GM13976 (cell line): ENCODE data around the gene EGF.

Experiments
- DNase-seq: peaks from one replicate; pipeline ENCODE4 v3.0.0; 2012; ENCODE audit warnings: low spot score
- in situ Hi-C: fragments of 300-500 bp; cut with MboI; formaldehyde crosslinking; loops from one replicate; pipeline ENCODE4 v1.12.0; 2022; ENCODE audit warnings: low sequenced_read_pairs, mixed read lengths, inconsistent platforms; ENCODE audit not compliant: unreplicated experiment
- TF ChIP-seq, protein P1 (sequence below): IDR thresholded peaks from 2 replicates; pipeline ENCODE4 v1.5.1; 2012; ENCODE audit warnings: borderline replicate concordance, mild to moderate bottlenecking; ENCODE audit not compliant: insufficient read depth; ENCODE audit errors: extremely low read depth, missing control alignments, control extremely low read depth

Gene EGF

DNA sequence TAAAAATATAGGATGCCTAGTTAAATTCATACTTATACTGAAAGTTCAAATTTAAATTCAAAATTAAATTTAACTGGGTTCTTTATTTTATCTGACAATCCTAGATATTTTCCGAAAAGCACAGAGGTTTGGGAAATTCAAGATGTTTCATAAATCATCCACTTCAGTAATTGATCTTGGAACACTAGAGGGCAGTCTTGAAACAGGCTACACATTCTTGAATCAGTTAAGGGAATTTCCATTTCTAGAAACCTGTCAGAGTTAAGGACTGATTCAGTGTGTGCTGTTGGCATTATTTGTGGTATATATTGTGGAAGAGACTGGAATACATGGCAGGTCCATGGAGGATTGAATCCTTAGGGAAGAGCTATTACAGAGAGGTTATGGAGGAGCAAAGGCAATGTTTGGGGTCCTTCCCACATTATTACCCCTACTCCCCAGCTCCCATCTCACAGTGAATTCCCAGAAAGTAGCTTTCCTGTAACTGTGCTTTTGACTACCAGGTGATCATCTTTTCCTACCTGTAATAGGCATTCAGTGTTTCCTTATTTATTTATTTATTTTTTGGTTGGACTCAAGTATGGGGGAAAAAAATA is 92.9 kb downstream of the EGF start:
- in situ Hi-C loops, result loop anchor here (25.0 kb wide), 1 partner anchor 307 kb away; no protein-coding TSS in a partner anchor
- TF ChIP-seq, protein P1, sequence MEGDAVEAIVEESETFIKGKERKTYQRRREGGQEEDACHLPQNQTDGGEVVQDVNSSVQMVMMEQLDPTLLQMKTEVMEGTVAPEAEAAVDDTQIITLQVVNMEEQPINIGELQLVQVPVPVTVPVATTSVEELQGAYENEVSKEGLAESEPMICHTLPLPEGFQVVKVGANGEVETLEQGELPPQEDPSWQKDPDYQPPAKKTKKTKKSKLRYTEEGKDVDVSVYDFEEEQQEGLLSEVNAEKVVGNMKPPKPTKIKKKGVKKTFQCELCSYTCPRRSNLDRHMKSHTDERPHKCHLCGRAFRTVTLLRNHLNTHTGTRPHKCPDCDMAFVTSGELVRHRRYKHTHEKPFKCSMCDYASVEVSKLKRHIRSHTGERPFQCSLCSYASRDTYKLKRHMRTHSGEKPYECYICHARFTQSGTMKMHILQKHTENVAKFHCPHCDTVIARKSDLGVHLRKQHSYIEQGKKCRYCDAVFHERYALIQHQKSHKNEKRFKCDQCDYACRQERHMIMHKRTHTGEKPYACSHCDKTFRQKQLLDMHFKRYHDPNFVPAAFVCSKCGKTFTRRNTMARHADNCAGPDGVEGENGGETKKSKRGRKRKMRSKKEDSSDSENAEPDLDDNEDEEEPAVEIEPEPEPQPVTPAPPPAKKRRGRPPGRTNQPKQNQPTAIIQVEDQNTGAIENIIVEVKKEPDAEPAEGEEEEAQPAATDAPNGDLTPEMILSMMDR, result peak; percentile 68
- DNase-seq, result peak; percentile 65

DNA sequence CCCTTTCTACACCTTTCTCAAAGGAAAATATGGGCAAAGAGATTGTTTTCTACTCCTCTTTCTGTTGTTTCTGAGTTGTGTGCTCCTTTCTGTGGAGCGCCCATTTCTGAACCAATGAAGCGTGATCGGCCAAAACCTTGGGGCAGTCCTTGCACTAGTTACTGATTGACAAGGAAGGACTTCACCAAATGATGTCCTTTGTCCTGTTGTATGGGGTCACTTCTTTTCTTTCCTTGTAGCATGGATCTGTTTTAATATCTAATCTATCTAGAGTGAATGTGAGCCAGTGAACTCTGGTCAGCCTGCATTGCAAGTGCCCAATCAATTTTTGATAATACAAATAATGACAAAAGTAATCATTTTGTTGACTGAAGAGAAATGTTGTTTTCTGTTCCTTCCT is 94.5 kb downstream of the EGF start:
- TF ChIP-seq, protein P1, result no peak
- no peak for DNase-seq
- in situ Hi-C loops, result loop anchor here (25.0 kb wide), 1 partner anchor 305 kb away; no protein-coding TSS in a partner anchor

DNA sequence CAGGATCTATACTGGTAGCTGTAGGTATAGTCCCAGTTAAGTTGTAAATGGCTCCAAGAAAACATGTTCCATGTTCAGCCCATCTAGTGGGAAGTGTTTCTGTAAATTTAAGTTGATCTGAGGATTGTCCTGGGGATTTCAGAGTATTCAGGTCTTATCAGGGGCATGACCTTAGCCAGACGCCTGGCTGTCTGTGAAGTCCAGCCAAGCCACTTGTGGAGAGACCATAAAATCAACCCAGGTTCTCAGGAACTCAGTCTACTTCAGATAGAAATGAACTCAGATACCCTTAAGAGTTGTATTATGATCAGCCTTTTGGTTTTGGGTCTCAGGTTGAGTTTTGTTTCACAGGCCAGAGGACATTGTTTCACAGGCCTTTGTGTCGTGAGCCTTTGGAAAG is 95.9 kb downstream of the EGF start:
- TF ChIP-seq, protein P1, result no peak
- in situ Hi-C loops, result loop anchor here (25.0 kb wide), 1 partner anchor 304 kb away; no protein-coding TSS in a partner anchor
- no peak for DNase-seq

DNA sequence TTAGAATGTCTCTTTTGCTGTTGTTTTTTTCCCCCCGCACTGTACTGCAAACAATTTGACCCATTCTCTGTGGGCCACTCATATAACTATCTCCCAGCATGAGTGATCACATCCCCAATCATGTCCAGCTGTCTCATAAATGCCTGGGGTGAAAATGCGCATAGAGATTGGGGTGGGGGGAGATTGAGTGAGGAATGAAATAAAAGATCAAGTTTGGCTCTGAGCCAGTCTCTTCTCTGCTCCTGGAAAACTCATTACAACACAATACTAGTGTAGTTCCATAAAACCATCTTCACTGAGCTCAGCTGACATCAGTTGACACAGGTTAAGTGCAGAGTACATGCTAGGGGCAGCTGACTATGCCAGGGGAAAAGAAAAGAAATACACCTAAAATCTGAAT is 96.9 kb downstream of the EGF start:
- TF ChIP-seq, protein P1, result no peak
- no peak for DNase-seq
- in situ Hi-C loops, result loop anchor here (25.0 kb wide), 1 partner anchor 303 kb away; no protein-coding TSS in a partner anchor

DNA sequence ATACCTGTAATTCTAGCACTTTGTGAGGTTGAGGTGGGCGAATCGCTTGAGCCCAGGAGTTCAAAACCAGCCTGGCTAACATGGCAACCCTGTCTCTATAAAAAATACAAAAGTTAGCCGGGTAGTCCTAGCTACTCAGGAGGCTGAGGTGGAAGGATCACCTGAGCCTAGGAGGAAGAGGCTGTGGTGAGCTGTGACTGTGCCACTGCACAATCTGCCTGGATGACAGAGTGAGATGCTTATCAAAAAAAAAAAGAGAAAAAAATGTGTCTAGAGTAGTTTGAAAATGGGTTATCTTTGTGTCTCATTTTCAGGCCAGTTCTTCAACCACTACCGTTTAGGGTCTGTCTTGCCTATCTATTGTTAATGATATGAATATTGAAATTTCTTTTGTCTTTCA is 98.1 kb downstream of the EGF start:
- TF ChIP-seq, protein P1, result no peak
- in situ Hi-C loops, result loop anchor here (25.0 kb wide), 1 partner anchor 302 kb away; no protein-coding TSS in a partner anchor
- no peak for DNase-seq

DNA sequence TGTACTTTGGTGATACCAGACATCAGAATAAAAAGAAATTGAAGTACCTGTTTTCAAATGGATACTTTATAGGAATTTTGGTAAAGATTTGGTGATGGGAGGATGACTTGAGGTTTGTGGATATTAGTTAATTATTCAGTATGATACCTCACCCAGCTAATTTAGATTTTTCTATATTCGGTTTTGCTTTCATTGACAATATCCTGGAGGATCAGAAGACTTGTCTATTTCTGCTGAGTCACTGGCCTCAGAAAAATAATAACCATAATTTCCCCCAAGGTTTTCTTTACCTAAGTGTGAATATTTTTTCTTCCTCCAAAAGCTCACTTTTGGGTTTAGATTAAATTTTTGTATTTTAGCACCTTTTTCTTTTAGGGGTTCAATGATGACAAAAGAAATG is 100.2 kb downstream of the EGF start:
- in situ Hi-C loops, result loop anchor here (25.0 kb wide), 1 partner anchor 299 kb away; no protein-coding TSS in a partner anchor
- TF ChIP-seq, protein P1, result no peak
- DNase-seq, result no peak
